GM12875 (cell line): Measurements from ENCODE around the gene CTNND2.

Source experiments
- H3K4me3 ChIP-seq: one replicate; pipeline ENCODE4 v1.5.1; 2011; ENCODE audit warnings: low read depth, low read length, control low read depth
- TF ChIP-seq, protein P1 (sequence below): IDR thresholded peaks from 2 replicates; pipeline ENCODE4 v1.5.1; 2011; ENCODE audit warnings: low read depth, mild to moderate bottlenecking, control low read depth, inconsistent platforms, low read length, moderate library complexity, borderline replicate concordance; ENCODE audit not compliant: insufficient read depth

Gene CTNND2

DNA sequence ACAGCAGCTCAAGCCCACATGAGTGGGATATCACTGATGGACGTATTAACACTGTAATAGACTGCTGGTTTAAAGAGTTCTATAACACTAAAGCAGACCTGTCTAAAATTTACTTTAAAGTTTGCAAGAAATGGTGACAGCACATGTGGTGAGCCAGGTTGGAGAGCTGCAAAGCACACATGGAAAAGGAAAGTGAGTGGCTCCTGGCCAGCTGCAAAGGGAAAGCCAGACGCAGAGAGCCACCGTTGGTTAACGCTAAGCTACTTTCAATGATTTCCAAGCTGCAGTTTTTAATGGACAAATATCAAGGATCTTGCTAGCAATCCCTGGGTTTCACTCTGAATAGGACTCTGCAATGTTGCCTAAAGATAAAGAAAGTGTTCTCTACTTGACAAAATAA, 89.9 kb downstream of the CTNND2 start:
- H3K4me3 ChIP-seq, result no peak overlapping the region
- TF ChIP-seq, protein P1, sequence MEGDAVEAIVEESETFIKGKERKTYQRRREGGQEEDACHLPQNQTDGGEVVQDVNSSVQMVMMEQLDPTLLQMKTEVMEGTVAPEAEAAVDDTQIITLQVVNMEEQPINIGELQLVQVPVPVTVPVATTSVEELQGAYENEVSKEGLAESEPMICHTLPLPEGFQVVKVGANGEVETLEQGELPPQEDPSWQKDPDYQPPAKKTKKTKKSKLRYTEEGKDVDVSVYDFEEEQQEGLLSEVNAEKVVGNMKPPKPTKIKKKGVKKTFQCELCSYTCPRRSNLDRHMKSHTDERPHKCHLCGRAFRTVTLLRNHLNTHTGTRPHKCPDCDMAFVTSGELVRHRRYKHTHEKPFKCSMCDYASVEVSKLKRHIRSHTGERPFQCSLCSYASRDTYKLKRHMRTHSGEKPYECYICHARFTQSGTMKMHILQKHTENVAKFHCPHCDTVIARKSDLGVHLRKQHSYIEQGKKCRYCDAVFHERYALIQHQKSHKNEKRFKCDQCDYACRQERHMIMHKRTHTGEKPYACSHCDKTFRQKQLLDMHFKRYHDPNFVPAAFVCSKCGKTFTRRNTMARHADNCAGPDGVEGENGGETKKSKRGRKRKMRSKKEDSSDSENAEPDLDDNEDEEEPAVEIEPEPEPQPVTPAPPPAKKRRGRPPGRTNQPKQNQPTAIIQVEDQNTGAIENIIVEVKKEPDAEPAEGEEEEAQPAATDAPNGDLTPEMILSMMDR, result no peak

DNA sequence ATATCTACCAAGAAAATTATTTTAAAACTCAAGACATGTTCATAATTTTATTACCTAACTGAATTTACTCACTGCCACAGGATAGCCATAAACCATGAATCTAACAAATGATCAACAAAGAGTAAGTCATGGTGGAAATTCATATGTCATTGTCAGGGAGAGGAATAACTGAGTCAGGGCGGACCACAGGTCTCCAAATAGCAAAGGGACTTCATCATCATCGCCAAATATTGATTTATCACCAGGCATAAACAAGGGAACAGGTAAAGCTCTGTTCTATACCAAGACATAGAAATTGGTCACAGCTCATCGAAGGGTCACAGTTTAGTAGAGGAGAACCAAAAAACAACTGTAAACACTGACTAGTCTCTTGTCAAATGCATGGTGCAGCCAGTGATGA, 94.8 kb downstream of the CTNND2 start:
- TF ChIP-seq, protein P1, result no peak
- H3K4me3 ChIP-seq, result no peak overlapping the region

DNA sequence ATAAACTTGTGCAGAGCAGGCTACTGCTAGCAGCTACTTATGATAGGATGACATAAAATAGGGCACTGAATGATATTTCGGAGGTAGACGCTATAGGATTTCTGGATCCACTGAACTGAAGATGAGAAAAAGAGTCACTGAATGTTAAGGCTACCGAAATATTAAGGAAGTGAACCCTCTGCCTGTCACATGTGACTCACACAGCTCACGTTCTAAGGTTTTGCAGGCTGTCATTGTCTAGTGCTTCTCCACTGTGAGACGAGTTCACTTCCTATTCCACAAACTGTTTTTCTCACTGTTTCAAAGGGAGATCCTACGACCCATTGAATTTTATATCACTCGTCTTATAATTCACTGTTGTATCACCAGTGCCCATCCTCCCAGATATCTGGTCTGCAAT, 100.8 kb downstream of the CTNND2 start:
- no peak overlapping the region for H3K4me3 ChIP-seq
- TF ChIP-seq, protein P1, result no peak

DNA sequence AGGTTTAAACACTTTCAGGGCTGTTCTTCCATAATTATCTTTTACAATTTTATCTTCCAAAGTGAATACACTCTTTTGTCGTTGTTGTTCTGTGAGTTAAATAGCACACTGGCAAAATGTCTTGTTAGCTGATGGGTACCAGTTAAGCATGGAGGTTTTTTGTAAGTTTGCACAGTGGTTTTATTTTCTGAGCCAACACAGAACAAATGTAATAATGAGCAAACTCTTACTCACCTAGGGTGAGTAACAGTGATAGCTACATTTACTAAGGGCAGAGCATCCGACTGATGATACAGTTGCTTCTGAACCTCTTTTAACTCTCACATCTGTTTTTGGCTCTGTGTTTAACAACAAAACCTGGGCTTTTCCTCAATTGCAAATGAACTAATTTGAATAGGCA, 103.2 kb downstream of the CTNND2 start:
- no peak overlapping the region for H3K4me3 ChIP-seq
- TF ChIP-seq, protein P1, result no peak

DNA sequence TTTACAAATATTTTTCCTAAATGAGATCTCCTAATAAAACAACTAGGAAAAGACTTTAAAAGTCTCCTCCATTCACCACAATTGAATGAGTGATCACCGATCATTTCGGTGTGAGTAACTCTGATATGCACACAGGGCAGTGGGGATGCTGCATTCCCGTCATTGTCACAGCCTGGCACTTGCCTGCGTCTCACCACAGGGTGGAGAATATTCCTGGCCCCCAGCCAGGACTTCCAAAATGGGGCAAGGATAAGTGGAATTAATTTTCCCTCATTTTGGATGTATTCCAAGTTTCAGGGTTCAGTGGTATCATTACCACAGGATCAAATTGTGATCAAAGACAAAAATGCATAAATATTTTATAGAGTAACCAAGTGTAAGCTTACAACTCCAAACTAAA, 107.1 kb downstream of the CTNND2 start:
- TF ChIP-seq, protein P1, result no peak
- H3K4me3 ChIP-seq, result no peak overlapping the region

DNA sequence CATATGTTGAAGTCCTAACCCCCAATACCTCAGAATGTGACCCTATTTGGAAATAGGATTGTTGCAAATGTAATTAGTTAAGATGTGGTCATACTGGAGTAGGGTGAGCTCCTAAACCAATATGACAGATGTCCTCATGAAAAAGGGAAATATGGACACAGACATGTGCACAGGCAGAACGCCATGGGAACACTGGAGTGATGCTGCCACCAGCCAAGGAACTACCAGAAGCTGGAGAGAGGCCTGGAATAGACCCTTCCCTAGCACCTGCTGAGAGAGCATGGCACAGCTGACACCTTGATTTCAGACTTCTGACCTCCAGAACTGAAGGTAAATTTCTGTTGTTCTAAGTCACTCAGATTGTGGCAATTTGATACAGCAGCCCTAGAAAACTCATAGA, 110.8 kb downstream of the CTNND2 start:
- TF ChIP-seq, protein P1, result no peak
- no peak overlapping the region for H3K4me3 ChIP-seq

DNA sequence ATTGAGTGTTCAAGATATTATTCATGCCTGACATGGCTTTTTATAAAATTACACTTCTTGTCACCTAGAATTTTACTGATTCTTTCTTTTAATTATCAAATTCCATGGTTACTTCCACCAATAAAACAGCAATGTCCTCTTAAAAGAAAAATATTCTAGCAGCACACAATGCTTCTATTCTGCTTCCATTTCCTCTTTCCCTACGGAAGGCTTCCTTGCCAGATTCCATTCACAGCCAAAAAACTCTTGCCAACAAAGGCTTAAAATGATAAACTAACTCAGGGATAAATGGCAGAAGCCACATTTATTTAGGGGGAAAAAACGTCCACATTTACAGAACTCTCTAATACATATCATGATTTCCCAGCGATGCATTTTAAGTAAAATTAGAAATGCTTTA, 111.6 kb downstream of the CTNND2 start:
- TF ChIP-seq, protein P1, result no peak
- no peak overlapping the region for H3K4me3 ChIP-seq
